Activated CD8-positive, alpha-beta memory T cell treated with anti-CD3 and anti-CD28 coated beads, Interleukin-2, amount 50 U/mL, for 4 hours (primary cell): ENCODE results near the gene ULBP2.
"Not testable (repeated sequence)": the region's sequence is repeated elsewhere in the genome, so short reads cannot be mapped to it uniquely, and the experiment has no call there.

Experiments used
- DNase-seq: peaks from one replicate; pipeline ENCODE4 v3.0.0-alpha.2; 2020

The ULBP2 gene

DNA sequence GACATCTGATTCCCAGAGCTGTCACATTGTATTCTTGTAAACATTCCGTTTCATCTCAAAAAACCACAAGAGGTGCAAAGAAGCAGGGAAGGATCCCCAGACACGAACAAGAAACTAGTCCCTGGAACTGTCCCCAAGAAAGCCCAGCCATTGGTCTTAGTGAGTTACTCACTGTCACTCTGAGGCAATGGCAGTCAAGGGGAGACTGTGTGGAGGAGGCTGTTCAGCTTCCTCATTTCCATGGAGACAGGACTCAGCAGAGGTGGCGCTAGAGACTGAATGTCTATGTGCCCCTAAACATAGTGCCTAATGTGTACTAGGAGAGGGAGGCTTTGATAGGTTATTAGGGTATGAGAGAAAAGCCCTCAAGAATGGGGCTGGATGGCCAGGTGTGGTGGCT, 33.0 kb downstream of the ULBP2 start:
- no peak for DNase-seq

GRCh38 chr6:149975400-149975799, 33.6 kb downstream of the ULBP2 start:
- no peak for DNase-seq

DNA sequence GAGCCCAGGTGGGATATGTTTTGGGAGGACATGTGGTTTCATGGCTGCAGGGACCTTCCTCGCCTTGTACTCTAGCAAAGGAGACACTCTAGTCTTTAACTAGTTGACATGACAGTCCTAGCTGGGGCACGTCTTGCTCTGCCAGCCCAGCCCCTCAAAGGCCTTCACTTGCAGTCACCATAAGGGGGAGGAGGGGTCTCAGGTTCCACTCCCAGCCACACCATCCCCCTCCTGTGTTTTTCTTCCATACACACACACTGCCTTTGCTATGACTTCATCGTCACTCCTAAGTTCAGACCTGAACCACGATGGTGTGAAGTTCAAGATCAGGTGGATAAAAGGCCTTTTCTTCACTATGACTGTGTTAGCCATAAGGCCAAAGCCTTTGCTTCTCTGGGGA, 35.4 kb downstream of the ULBP2 start:
- DNase-seq: no peak

GRCh38 chr6:149978610-149979009, 36.8 kb downstream of the ULBP2 start:
- DNase-seq: no peak

DNA sequence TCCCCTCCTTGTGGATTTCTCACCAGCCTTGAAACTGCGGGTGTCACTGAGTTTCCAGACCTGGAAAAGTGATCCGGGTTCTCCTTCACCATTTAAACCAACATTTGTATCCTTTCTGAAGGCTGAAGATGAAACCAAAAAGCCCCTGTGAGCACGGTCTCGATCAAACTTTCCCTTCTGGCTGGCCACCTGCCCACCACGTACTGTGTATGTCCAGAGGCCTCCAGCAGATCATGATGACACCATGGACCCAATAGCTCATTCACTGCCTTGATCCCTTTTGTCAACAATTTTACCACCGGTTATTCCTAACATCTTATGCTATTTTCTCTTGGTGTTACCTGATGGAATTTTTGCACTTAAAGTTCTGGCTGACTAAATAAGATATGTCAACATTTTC, 37.5 kb downstream of the ULBP2 start:
- no peak for DNase-seq

- DNase-seq: no peak
Measured at GRCh38 chr6:149983145-149983544, 41.3 kb downstream of the ULBP2 start.

GRCh38 chr6:149984773-149985172, 43.0 kb downstream of the ULBP2 start:
- DNase-seq: no peak

DNA sequence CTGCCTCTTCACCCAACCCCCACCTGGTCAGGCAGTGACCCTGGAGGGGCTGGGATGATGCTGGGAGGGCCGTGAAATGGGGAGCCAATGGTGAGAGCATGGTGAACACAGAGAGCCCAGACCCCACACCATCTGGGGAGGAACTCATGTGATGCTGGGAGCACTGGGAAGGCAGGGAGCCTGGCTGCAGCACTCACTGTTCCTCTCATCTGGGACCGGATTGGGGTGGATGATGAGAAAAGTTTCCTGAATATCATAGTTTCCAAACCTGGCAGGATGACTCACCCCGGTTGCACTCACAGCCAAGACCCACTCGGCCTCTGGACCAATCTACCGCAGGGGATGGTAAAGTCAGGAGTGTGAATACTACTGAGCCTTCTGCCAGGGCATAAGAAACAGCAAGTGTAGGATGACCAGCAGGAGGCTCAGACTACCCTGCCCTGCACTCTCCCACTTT, 43.7 kb downstream of the ULBP2 start:
- no peak for DNase-seq

DNA sequence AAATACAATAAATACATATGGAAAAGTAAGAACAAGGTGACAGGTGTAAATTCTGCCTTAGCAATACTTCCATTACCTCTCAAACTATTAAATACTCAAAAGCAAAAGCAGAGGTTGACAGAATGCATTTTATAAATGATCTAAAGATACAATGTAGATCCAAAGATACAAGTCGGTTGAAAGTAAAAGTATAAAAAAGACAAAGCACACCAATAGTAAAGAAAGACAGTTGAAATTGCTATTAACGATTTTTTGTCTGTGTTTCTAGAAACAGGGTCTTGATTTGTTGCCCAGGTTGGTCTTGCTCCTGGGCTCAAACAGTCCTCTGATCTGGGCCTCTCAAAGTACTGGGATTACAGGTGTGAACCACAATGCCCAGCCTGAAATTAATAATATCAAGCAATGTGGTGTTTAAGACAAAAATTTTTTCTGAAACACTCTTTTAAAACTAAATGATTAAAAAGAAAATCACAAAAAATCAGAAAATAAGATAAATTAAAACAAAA, 45.8 kb downstream of the ULBP2 start:
- no peak for DNase-seq

- no peak for DNase-seq
Measured at GRCh38 chr6:149988550-149989346, 46.9 kb downstream of the ULBP2 start.

GRCh38 chr6:149990212-149990660, 48.4 kb downstream of the ULBP2 start:
- DNase-seq: no peak

GRCh38 chr6:149990661-149991471, 49.1 kb downstream of the ULBP2 start:
- DNase-seq: peak; percentile 31

DNA sequence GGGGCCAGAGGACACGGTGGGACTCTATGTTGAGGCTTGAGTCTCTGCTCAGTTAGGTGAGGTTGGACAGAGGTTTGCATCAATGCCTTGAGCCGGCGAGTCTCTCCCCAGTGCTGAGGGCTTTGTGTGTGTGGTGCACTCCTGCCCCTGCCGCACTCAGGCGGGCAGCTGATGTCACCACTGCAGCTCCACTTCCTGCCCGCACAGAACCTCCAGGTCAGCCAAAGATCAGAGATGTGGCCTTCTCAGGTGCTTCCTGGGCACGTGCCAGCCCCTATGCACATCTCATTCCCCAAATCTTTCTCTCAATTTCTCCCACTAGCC, 49.6 kb downstream of the ULBP2 start:
- not testable (repeated sequence) for DNase-seq

- DNase-seq: no peak
Measured at GRCh38 chr6:149991838-149992237, 50.0 kb downstream of the ULBP2 start.

- no peak for DNase-seq
Measured at GRCh38 chr6:149995235-149995750, 53.5 kb downstream of the ULBP2 start.

- DNase-seq: no peak
Measured at GRCh38 chr6:149995971-149996370, 54.2 kb downstream of the ULBP2 start.
